Limb (tissue), 2 donors: Measurements from ENCODE around the gene MT1G.
"Not testable (repeated sequence)": the region's sequence is repeated elsewhere in the genome, so short reads cannot be mapped to it uniquely, and the experiment has no call there.

Source experiments
- DNase-seq, 2 donors: peaks; one replicate each; pipeline ENCODE4 v3.0.0-alpha.2; 2016; ENCODE audit errors: extremely low spot score in 2 of 2

The MT1G gene

DNA sequence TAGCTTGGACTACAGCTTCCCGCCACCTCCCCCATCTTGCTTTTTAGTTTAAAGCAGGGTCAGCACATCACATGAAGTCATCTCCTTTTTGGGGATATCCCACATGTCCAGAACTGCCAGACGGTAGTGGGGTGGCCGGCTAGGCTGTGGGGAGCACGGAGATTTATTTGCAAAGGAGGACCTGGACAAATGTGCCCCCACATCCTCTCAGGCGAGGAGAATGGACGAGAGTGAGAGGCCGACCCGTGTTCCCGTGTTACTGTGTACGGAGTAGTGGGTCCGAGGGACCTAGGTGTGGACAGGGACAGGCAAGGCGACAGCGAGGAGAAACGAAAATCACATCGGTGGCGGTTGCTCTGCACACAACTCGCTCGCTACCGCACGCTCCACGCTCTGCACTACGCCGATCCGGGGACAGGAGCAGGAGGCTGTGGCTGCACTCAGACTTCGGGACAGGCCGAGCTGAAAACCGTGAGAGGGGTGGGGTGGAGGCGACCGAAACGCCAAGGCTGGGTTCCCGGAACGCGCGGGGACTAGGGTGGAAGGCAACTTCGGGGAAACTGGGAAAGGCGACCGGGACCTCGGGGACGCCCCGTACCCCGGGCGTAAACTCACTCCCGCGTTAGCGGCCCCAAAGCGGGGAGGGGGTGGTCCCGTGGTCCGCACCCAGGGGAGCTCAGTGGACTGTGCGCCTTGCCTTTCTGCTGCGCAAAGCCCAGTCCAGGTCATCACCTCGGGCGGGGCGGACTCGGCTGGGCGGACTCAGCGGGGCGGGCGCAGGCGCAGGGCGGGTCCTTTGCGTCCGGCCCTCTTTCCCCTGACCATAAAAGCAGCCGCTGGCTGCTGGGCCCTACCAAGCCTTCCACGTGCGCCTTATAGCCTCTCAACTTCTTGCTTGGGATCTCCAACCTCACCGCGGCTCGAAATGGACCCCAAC, 29.8 kb downstream of the MT1G start, which contains the start of gene MT1A:
TSS of gene MT1A (plus strand) at position 853 of the 937 bp plus-strand sequence. CDS start at position 926, 73 bp downstream.
- peak in 1 of 2 donors; percentile 49 for DNase-seq

DNA sequence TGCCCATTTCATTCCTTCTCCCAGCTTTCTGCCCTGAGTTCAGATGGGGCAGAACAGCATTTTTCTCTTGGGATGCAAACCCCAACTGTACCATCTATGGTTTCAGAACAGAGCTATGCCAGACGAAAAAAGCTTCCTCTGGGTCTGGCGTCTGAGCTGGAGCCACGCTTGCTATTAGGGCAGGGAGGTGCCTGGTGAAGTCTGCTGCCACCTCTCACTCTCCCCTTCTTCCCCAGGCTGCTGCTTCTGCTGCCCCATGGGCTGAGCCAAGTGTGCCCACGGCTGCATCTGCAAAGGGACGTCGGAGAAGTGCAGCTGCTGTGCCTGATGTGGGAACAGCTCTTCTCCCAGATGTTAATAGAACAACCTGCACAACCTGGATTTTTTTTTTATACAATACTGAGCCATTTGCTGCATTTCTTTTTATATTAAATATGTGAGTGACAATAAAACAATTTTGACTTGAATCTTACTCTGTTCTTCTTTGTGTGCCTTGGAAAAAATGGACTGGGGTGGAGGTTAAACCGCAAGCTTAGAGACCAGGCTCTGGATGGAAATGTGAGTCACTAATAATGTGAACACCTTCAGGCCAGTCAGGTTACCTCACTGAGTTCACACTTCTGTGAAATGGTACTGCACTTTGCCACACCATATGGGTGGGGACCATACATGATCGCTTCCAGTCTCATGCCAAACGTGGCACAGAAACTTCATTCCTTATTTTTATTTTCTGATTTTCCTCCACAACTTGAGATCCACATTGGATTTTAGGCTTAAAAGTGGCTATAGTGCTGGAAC, 31.1 kb downstream of the MT1G start:
- no peak for DNase-seq

DNA sequence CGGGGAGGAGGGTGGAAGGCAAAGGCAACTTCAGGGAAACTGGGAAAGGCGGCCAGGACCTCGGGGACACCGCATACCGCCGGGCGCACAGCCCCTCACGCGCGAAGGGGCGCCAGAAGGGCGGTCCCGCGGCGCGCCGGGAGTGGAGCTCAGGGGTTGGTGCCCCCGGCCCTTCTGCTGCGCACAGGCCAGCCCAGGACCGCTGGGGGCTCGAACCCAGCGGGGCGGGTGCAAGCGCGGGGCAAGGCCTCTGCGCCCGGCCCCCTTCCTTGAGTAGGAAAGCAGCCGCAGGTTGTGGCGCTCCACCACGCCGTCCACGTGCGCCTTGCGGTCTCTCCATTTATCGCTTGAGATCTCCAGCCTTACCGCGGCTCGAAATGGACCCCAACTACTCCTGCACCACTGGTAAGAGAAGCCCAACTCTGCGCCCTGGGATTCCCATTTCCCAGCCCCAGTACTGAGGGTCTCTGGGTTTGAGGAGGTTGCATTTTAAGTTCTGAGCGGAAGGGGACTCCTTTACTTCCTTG, 32.4 kb downstream of the MT1G start:
- no peak for DNase-seq

DNA sequence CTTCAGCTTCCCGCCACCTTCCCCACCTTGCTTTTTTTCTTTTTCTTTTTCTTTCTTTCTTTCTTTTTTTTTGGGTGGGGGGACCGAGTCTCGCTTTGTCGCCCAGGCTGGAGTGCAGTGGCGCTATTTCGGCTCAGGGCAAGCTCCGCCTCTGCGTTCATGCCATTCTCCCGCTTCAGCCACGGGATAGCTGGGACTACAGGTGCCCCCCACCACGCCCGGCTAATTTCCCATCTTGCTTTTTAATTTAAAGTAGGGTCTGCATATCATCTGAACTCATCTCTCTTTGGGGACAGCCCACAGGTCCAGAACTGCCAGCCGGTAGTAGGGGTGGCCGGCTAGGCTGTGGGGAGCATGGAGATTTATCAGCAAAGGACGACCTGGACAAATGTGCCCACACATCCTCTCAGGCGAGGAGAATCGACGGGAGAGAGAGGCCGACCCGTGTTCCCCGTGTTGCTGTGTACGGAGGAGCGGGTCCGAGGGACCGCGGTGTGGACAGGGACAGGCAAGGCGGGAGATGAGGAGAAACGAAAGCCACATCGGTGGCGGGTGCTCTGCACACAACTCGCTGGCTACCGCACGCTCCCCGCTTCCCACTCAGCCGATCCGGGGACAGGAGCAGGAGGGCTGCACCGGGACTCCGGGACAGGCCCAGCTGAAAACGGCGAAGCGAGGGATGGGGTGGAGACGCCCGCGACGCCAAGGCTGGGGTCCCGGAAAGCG, 33.0 kb downstream of the MT1G start:
- DNase-seq = no peak

DNA sequence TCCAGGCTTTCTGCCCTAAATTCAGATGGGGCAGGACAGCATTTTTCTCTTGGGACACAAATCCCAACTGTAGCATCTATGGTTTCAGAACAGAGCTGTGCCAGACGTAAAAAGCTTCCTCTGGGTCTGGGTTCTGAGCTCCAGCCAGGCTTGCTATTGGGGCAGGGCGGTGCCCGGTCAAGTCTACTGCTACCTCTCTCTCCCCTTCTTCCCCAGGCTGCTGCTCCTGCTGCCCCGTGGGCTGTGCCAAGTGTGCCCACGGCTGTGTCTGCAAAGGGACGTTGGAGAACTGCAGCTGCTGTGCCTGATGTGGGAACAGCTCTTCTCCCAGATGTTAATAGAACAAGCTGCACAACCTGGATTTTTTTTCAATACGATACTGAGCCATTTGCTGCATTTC, 34.3 kb downstream of the MT1G start:
- DNase-seq = no peak

DNA sequence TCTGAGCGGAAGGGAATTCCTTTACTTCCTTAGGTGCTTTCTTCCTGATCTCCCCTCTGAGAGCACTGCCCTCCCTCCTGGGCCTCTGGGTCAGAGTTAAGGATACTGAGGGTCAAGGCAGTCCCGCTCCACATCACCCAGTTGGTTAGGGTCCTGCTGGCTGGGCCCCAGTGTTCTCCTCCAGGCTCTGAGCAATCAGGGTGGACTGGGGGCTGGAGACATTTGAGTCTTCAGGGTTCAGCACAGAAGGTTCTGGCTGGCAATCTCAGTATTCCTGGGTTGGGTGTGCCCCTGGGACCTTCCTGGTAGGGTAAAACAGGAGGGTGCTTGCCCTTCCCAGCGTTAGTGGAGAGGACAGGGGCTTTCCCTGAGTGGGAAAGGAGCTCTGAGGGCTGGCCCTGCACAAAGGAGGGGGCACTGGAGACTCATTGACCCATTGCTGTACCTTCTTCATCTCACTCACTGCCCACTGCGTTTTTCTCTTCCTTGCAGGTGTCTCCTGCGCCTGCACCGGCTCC, 35.0 kb downstream of the MT1G start:
- DNase-seq = no peak

DNA sequence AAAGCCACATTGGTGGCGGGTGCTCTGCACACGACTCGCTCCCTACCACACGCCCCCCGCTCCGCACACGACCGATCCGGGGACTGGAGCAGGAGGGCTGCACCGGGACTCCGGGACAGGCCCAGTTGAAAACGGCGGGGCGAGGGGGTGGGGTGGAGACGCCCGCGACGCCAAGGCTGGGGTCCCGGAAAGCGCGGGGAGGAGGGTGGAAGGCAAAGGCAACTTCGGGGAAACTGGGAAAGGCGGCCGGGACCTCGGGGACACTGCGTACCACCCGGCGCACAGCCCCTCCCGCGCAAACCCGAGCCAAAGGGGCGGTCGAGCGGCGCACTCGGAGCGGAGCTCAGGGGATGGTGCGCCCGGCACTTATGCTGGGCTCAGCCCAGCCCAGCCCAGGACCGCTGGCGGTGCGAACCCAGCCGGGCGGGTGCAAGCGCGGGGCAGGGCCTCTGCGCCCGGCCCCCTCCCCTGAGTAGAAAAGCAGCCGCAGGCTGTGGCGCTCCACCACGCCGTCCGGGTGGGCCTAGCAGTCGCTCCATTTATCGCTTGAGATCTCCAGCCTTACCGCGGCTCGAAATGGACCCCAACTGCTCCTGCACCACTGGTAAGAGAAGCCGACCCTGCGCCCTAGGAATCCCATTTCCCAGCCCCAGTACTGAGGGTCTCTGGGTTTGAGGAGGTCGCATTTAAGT, 35.6 kb downstream of the MT1G start, which contains the start of gene MT1M:
TSS of gene MT1M (plus strand) at position 504 of the 692 bp plus-strand sequence. CDS start at position 577, 73 bp downstream.
- DNase-seq = no peak

DNA sequence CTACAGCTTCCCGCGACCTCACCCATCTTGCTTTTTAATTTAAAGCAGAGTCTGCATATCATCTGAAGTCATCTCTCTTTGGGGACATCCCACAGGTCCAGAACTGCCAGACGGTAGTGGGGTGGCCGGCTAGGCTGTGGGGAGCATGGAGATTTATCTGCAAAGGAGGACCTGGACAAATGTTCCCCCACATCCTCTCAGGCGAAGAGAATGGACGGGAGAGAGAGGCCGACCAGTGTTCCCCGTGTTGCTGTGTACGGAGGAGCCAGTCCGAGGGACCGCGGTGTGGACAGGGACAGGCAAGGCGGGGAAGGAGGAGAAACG, 36.1 kb downstream of the MT1G start:
- DNase-seq = no peak

DNA sequence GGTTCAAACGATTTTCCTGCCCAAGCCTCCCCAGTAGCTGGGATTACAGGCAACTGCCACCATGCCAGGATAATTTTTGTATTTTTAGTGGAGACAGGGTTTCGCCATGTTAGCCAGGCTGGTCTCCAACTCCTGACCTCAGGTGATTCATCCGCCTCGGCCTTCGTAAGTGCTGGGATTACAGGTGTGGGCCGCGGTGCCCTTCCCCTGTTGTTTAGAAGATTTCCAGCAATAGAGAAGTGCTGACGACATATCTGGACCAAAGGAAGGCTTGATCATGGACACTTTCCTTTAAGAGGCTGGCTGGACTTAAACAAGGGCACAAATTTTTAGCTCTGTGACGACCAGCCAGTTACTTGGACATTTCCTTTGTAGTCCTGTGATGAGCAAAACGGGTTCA, 36.7 kb downstream of the MT1G start:
- DNase-seq = no peak

DNA sequence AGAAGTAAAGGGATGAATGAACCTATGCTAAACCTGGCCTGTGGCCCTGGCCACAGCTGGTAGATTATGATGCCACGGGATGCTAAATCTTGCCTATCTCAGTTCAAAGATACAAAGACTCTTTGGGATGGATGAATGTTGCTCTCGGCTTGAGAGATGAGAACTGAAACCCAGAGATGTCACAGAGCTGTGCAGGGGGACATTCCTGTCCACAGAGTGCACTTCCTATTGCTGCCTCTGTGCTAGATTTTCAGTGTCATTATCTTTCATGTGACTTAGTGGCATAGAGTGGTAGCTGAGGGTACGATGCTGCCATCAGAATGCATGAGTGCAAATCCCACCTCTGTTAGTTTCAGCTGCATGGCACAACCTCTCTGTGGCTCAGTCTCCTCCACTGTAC, 37.7 kb downstream of the MT1G start:
- DNase-seq = no peak

DNA sequence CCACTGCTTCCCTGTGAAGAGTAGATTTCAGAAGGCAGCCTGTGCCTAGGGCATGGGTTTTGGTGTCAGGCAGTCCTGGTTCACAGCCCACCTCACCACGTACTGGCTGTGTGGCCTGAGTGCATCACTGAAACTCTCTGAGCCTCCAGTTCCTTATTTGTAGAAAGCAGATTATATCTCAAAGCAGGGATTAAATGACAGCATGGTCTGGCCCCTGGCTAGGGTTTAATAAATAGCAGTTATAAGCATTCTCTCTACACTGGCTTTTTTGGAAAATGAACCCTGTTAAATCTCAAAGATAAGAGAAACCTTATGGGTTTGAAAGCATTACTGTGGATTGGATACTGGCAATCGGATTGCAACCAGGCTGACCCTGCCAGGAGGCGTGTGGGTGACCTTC, 38.3 kb downstream of the MT1G start:
- no peak for DNase-seq

DNA sequence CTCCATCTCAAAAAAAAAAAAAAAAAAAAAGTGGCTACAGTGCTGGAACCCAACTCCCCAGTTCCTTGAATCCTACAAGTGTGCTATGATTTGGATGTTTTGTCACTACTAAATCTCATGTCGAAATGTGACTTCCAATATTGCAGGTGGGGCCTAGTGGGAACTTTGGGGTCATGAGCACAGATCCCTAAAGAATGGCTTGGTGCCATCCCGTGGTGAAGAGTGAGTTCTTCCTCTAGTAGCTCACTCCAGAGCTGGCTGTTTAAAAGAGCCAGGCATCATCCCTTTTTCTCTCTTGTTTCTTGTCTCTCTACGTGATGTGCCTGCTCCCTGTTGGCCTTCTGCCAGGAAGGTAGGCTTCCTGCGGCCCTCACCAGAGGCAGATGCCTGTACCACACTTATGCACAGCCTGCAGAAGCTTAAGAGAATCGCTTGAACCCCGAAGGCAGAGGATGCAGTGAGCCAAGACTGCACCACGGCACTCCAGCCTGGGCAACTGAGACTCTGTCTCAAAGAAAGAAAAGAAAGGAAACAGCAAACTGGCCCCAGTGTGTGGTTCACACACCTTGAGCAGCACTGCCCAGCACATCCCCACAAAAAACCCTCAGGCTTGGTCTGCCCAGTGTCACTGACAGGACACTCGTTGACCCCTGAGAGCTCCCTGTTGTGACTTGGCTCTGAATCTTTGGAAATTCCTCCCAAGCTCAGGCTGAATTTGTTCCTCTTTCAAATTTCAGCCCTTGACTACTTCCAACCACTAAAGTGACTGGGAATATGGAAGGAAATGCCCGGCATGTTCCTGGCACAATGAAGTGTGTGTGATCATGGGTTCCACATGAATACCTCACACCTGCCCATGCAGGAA, 39.1 kb downstream of the MT1G start:
- DNase-seq = no peak

DNA sequence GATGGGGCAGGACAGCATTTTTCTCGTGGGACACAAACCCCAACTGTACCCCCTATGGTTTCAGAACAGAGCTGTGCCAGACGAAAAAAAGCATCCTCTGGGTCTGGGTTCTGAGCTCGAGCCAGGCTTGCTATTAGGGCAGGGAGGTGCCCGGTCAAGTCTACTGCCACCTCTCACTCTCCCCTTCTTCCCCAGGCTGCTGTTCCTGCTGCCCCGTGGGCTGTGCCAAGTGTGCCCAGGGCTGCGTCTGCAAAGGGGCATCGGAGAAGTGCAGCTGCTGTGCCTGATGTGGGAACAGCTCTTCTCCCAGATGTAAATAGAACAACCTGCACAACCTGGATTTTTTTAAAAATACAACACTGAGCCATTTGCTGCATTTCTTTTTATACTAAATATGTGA, 41.2 kb downstream of the MT1G start:
- no peak for DNase-seq

DNA sequence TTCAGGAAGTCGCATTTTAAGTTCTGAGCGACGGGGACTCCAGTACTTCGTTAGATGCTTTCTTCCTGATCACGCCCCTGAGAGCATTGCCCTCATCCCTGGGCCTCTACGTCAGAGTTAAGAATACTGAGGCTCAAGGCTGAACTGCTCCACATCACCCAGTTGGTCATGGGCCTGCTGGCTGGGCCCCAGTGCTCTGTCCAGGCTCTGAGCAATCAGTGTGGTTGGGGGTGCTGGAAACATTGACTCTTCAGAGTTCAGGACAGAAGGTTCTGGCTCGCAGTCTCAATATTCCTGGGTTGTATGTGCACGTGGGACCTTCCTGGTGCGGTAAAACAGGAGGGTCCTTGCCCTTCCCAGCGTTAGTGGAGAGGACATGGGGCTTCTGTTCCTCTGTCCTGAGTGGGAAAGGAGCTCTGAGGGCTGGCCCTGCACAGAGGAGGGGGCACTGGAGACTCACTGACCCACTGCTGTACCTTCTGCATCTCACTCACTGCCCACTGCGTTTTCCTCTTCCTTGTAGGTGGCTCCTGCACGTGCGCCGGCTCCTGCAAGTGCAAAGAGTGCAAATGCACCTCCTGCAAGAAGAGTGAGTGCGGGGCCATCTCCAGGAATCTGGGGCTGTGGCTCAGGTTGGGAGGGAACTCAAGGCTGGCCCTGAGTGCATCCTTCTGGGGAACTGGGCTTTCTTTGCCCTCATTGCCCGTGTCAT, 41.8 kb downstream of the MT1G start:
- no peak for DNase-seq

DNA sequence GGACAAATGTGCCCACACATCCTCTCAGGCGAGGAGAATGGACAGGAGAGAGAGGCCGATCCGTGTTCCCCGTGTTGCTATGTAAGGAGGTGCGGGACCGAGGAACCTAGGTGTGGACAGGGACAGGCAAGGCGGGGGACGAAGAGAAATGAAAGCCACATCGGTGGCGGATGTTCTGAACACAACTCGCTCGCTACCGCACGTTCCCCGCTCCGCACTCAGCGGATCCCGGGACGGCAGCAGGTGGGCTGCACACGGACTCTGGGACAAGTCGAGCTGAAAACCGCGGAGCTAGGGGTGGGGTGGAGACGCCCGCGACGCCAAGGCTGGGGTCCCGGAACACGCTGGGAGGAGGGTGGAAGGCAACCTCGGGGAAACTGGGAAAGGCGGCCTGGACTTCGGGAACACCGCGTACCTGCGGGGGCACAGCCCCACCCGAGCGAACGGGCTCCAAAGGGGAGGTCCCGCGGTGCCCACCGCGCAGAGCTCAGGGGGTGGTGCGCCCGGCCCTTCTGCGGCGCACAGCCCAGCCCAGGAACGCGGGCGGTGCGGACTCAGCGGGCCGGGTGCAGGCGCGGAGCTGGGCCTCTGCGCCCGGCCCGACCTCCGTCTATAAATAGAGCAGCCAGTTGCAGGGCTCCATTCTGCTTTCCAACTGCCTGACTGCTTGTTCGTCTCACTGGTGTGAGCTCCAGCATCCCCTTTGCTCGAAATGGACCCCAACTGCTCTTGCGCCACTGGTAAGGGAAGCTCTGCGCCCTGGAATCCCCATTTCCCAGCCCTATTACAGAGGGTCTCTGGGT, 42.5 kb downstream of the MT1G start, which contains the start of gene MT1E:
TSS of gene MT1E (plus strand) at position 642 of the 803 bp plus-strand sequence. CDS start at position 713, 71 bp downstream.
- DNase-seq = peak; percentile 31 to 60

DNA sequence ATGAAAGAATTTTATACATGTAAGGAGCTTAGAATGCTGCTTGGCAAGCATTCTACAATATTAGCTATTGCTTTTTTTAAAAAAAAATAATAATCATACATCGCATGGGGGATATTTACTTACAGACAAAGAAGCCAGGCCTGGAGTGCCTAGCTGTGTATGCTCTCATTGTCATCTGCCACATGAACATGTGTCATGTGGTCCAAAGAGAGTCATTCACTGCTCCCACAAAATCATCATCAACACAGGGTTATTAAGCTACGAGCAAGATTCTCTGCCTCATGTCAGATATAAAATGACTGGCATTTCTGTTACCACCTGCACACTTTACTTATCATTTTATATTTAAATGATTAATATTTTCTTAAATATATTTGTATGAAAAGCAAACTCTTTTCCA, 44.2 kb downstream of the MT1G start:
- no peak for DNase-seq

DNA sequence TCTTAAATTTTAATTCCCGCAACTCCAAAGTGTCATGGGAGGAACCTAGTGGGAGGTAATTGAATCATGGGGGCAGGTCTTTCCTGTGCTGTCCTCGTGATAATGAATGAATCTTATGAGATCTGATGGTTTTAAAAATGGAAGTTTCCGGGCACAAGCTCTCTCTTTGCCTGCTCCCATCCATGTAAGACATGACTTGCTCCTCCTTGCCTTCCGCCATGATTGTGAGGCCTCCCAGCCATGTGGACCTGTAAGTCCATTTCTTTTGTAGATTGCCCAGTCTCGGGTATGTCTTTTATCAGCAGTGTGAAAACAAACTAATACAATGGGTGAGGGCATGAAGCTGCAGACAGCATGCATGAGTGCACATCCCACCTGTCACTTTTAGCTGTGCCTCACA, 44.7 kb downstream of the MT1G start:
- DNase-seq = not testable (repeated sequence)
